Keratinocyte (primary cell): ENCODE measurements around the gene C1QTNF3. TPM values are rescaled to one million over a fixed set of nuclear protein-coding genes. Genes with fewer than 3 reads are reported as not detected.

Experiments used
- DNase-seq: peaks from one replicate; pipeline ENCODE4 v3.0.0-alpha.2; 2011; ENCODE audit warnings: low read depth, missing footprints, low spot score
- FAIRE-seq: peaks from 2 replicates; lab custom pipeline; 2011; peaks lifted over from hg19 to GRCh38; lab: Jason Lieb, UNC
- H2AFZ ChIP-seq: 2 replicates; pipeline ENCODE4 v1.6.0; 2012; ENCODE audit warnings: low read length, control low read depth, inconsistent platforms; ENCODE audit not compliant: control insufficient read depth
- H3K27ac ChIP-seq: 2 replicates; pipeline ENCODE4 v1.5.1; 2011; ENCODE audit warnings: low read length; ENCODE audit not compliant: control insufficient read depth, insufficient read depth
- H3K27me3 ChIP-seq: 3 replicates; pipeline ENCODE4 v1.6.0; 2011; ENCODE audit warnings: low read length; ENCODE audit not compliant: control insufficient read depth, insufficient read depth; ENCODE audit errors: extremely low read depth
- H3K36me3 ChIP-seq, 2 experiments: 2 replicates in 1 of 2; 3 replicates in 1 of 2; pipeline ENCODE4 v1.5.1; 2011; ENCODE audit warnings: low read length in 2 of 2, mild to moderate bottlenecking in 1 of 2; ENCODE audit not compliant: control insufficient read depth in 2 of 2, insufficient read depth in 2 of 2; ENCODE audit errors: extremely low read depth in 1 of 2
- H3K4me1 ChIP-seq: 3 replicates; pipeline ENCODE4 v1.5.1; 2011; ENCODE audit warnings: low read length; ENCODE audit not compliant: control insufficient read depth, insufficient read depth; ENCODE audit errors: extremely low read depth
- H3K4me2 ChIP-seq: 3 replicates; pipeline ENCODE4 v1.6.0; 2011; ENCODE audit warnings: low read depth, low read length; ENCODE audit not compliant: control insufficient read depth, insufficient read depth; ENCODE audit errors: extremely low read depth
- H3K4me3 ChIP-seq, 3 experiments: fragments of 200-600 bp in 1 of 3; sonication (generic) in 1 of 3; 2 replicates in 2 of 3; 3 replicates in 1 of 3; pipeline ENCODE4 v1.5.1; 2011 to 2016; ENCODE audit warnings: low read length in 3 of 3, mild to moderate bottlenecking in 3 of 3, control low read depth in 2 of 3, inconsistent platforms in 1 of 3, low read depth in 1 of 3, mixed read lengths in 1 of 3, mixed run types in 1 of 3, moderate library complexity in 1 of 3; ENCODE audit not compliant: control insufficient read depth in 2 of 3, insufficient read depth in 2 of 3; ENCODE audit errors: extremely low read depth in 1 of 3
- H3K79me2 ChIP-seq: 2 replicates; pipeline ENCODE4 v1.6.0; 2012; ENCODE audit warnings: low read length; ENCODE audit not compliant: control insufficient read depth, insufficient read depth
- H3K9ac ChIP-seq: 3 replicates; pipeline ENCODE4 v1.6.0; 2011; ENCODE audit warnings: low read length; ENCODE audit not compliant: control insufficient read depth, insufficient read depth; ENCODE audit errors: extremely low read depth
- H3K9me1 ChIP-seq: 3 replicates; pipeline ENCODE4 v1.6.0; 2011; ENCODE audit warnings: low read length; ENCODE audit not compliant: control insufficient read depth, insufficient read depth; ENCODE audit errors: extremely low read depth
- H3K9me3 ChIP-seq: 2 replicates; pipeline ENCODE4 v1.5.1; 2012; ENCODE audit warnings: low read depth, low read length; ENCODE audit not compliant: control insufficient read depth
- H4K20me1 ChIP-seq: 3 replicates; pipeline ENCODE4 v1.6.0; 2011; ENCODE audit warnings: low read length; ENCODE audit not compliant: control insufficient read depth, insufficient read depth; ENCODE audit errors: extremely low read depth
- CTCF ChIP-seq, 3 experiments: IDR thresholded peaks in 1 of 3; conservative IDR thresholded peaks in 1 of 3; optimal IDR thresholded peaks in 1 of 3; 2 replicates in 2 of 3; 3 replicates in 1 of 3; pipeline versions ENCODE3 to v1.5.1; 2011; ENCODE audit warnings: low read length in 3 of 3, mild to moderate bottlenecking in 3 of 3, moderate library complexity in 2 of 3, control low read depth in 1 of 3, inconsistent platforms in 1 of 3; ENCODE audit not compliant: insufficient read depth in 2 of 3; ENCODE audit errors: extremely low read depth in 1 of 3
- EZH2 ChIP-seq: IDR thresholded peaks from one replicate; pipeline ENCODE4 v1.6.1; 2012; ENCODE audit warnings: inconsistent platforms, mild to moderate bottlenecking, low read length, moderate library complexity
- dilution Hi-C: fragments of 300-500 bp; cut with MboI; formaldehyde crosslinking; loops from one replicate; pipeline ENCODE4 v1.7.0; 2020; ENCODE audit warnings: low sequenced_read_pairs; ENCODE audit not compliant: extremely low pct_ligation_motif_present
- polyA plus RNA-seq, 5 experiments: library from polyadenylated mRNA; depleted of rRNA in 3 of 5; stranded (reverse) in 3 of 5; stranded (forward) in 1 of 5; unstranded in 1 of 5; fragments of >200 nt; gene quantifications; 1 replicate in 1 of 5; 2 replicates in 3 of 5; 3 replicates in 1 of 5; pipeline versions ENCODE4 v1.2.1 to v1.2.3, GENCODE V29; 2011 to 2012; ENCODE audit warnings: missing spikeins in 2 of 5, low read depth in 1 of 5, low replicate concordance in 1 of 5

C1QTNF3 gene
- polyA plus RNA-seq, 1 donor (not counting 4 experiments of a cell fraction or from before 2014, with no cell fraction given), result 1.0 TPM

GRCh38 chr5:34045023-34045422, 2.0 kb upstream of the C1QTNF3 start:
- no peak overlapping the region for H3K4me2 ChIP-seq
- H3K9me3 ChIP-seq, result no peaks in the 10 kb centered on the region
- no peak overlapping the region for H3K9ac ChIP-seq
- no peak overlapping the region for H3K4me3 ChIP-seq
- peaks cover 8% of the 10 kb centered on the region for H3K4me1 ChIP-seq
- no peaks in the 10 kb centered on the region for H3K27me3 ChIP-seq
- TF ChIP-seq EZH2, result no peak
- no peak for TF ChIP-seq CTCF (optimal IDR thresholded peaks at IDR 0.05 in 1 of 3, IDR thresholded peaks at IDR 0.05 in 1 of 3, conservative IDR thresholded peaks at IDR 0.05 in 1 of 3; ENCODE audit: extremely low read depth in 1 of 3, insufficient read depth in 2 of 3, low read length in 3 of 3)
- FAIRE-seq (no peak), DNase-seq (no peak)
- H3K27ac ChIP-seq, result no peak overlapping the region
- no peaks in the 10 kb centered on the region for H3K9me1 ChIP-seq
- dilution Hi-C loops, result no loop called here
- H3K79me2 ChIP-seq, result no peaks in the 10 kb centered on the region
- H4K20me1 ChIP-seq, result no peaks in the 10 kb centered on the region
- no peak overlapping the region for H2AFZ ChIP-seq
- no peaks in the 10 kb centered on the region for H3K36me3 ChIP-seq

GRCh38 chr5:34042321-34042720, 692 bp downstream of the C1QTNF3 start:
- H3K4me1 ChIP-seq, result peaks cover 8% of the 10 kb centered on the region
- no peak overlapping the region for H3K4me2 ChIP-seq
- H3K4me3 ChIP-seq, result no peak overlapping the region
- FAIRE-seq (no peak), DNase-seq (no peak)
- H3K36me3 ChIP-seq, result no peaks in the 10 kb centered on the region
- no peaks in the 10 kb centered on the region for H3K9me3 ChIP-seq
- dilution Hi-C loops, result no loop called here
- no peak overlapping the region for H3K27ac ChIP-seq
- no peak overlapping the region for H3K9ac ChIP-seq
- no peaks in the 10 kb centered on the region for H3K27me3 ChIP-seq
- TF ChIP-seq EZH2 (no peak), CTCF (optimal IDR thresholded peaks at IDR 0.05 in 1 of 3, IDR thresholded peaks at IDR 0.05 in 1 of 3, conservative IDR thresholded peaks at IDR 0.05 in 1 of 3; ENCODE audit: extremely low read depth in 1 of 3, insufficient read depth in 2 of 3, low read length in 3 of 3) (no peak)
- H3K79me2 ChIP-seq, result no peaks in the 10 kb centered on the region
- H3K9me1 ChIP-seq, result no peaks in the 10 kb centered on the region
- H4K20me1 ChIP-seq, result no peaks in the 10 kb centered on the region
- H2AFZ ChIP-seq, result no peak overlapping the region
